Measurements from ENCODE around the gene YBX2.

- TF ChIP-seq CREB5 (CRISPR knock-in tag; IDR thresholded peaks at IDR 0.05; ENCODE audit: low read depth) = no peak
- no peak for TF ChIP-seq RARB (CRISPR knock-in tag; IDR thresholded peaks at IDR 0.05)
- TF ChIP-seq, protein P1, sequence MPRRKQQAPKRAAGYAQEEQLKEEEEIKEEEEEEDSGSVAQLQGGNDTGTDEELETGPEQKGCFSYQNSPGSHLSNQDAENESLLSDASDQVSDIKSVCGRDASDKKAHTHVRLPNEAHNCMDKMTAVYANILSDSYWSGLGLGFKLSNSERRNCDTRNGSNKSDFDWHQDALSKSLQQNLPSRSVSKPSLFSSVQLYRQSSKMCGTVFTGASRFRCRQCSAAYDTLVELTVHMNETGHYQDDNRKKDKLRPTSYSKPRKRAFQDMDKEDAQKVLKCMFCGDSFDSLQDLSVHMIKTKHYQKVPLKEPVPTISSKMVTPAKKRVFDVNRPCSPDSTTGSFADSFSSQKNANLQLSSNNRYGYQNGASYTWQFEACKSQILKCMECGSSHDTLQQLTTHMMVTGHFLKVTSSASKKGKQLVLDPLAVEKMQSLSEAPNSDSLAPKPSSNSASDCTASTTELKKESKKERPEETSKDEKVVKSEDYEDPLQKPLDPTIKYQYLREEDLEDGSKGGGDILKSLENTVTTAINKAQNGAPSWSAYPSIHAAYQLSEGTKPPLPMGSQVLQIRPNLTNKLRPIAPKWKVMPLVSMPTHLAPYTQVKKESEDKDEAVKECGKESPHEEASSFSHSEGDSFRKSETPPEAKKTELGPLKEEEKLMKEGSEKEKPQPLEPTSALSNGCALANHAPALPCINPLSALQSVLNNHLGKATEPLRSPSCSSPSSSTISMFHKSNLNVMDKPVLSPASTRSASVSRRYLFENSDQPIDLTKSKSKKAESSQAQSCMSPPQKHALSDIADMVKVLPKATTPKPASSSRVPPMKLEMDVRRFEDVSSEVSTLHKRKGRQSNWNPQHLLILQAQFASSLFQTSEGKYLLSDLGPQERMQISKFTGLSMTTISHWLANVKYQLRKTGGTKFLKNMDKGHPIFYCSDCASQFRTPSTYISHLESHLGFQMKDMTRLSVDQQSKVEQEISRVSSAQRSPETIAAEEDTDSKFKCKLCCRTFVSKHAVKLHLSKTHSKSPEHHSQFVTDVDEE (CRISPR knock-in tag; IDR thresholded peaks at IDR 0.05) = no peak
- no peak for TF ChIP-seq ZC3H10 (CRISPR knock-in tag; IDR thresholded peaks at IDR 0.05)
- no peak for TF ChIP-seq ARNTL (CRISPR knock-in tag; IDR thresholded peaks at IDR 0.05; ENCODE audit: borderline replicate concordance, low read depth)
- no peak for TF ChIP-seq TOX (CRISPR knock-in tag; IDR thresholded peaks at IDR 0.05; ENCODE audit: borderline replicate concordance)
Observed at GRCh38 chr17:7289256-7290032, 5.0 kb downstream of the YBX2 start.

All from SK-N-SH treated with all-trans-retinoic acid at 6 μM for 48 hours (cell line).